ENCODE results near the gene NCSTN.

NCSTN gene

GRCh38 chr1:160406131-160406968, 63.2 kb downstream of the NCSTN start:
- DNase-seq (ENCODE audit: low read depth) = no peak

- no peak for DNase-seq (ENCODE audit: low read depth)
Measured at GRCh38 chr1:160407839-160408801, 64.9 kb downstream of the NCSTN start.

Data from CMK (cell line).